Measurements from ENCODE around the gene SMARCA4. TPM values are rescaled to one million over a fixed set of nuclear protein-coding genes. Genes with fewer than 3 reads are reported as not detected.
"Not testable (repeated sequence)": the region's sequence is repeated elsewhere in the genome, so short reads cannot be mapped to it uniquely, and the experiment has no call there.

The SMARCA4 gene
- polyA plus RNA-seq, 1 experiment = 41.6 TPM

DNA sequence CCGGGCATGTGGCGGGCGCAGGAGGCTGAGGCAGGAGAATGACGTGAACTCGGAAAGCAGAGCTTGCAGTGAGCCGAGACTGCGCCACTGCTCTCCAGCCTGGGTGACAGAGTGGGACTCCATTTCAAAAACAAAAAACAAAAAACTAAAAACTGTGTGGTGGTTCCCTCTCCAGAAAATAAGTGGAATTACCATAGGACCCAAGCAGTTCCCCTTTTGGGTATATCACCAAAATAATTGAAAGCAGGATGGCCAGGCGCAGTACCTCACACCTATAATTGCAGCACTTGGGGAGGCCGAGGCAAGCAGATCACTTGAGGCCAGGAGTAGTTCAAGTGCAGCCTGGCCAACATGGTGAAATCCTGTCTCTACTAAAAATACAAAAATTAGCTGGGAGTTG lies 112.7 kb downstream of the SMARCA4 start:
- ChIA-PET CTCF (no interaction called here), POLR2A (no interaction called here)
- no peak overlapping the region for H3K4me3 ChIP-seq (ENCODE audit: low read depth, low read length)
- TF ChIP-seq CTCF (IDR thresholded peaks at IDR 0.05; ENCODE audit: low read depth, low read length) = no peak
- DNase-seq (ENCODE audit: low read depth, low spot score) = no peak
- H3K9me3 ChIP-seq (ENCODE audit: control insufficient read depth, insufficient read depth, low read length) = no peaks in the 10 kb centered on the region
- no peak overlapping the region for H3K27ac ChIP-seq (ENCODE audit: low read depth, low read length)
- no peaks in the 10 kb centered on the region for H3K27me3 ChIP-seq (ENCODE audit: control insufficient read depth, insufficient read depth, low read length)

DNA sequence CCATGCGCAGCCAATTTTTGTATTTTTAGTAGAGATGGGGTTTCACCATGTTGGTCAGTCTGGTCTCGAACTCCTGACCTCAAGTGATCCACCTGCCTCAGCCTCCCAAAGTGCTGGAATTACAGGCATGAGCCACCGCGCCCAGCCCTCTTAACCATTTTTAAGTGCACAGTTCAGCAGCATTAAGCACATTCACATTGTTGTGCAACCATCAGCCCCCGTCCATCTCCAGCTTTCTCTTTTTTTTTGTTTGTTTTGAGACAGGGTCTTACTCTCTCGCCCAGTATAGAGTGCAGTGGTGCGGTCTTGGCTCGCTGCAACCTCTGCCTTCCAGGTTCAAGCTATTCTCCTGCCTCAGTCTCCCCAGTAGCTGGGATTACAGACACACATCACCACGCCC lies 116.0 kb downstream of the SMARCA4 start:
- DNase-seq (ENCODE audit: low read depth, low spot score); H3K9me3 ChIP-seq (ENCODE audit: control insufficient read depth, insufficient read depth, low read length); H3K27ac ChIP-seq (ENCODE audit: low read depth, low read length); POLR2A ChIA-PET; H3K27me3 ChIP-seq (ENCODE audit: control insufficient read depth, insufficient read depth, low read length); H3K4me3 ChIP-seq (ENCODE audit: low read depth, low read length): not testable (repeated sequence)
- CTCF ChIA-PET = interaction anchor here (1.2 kb wide), 1 partner anchor 41 kb away, joined by 5 read pairs; no protein-coding TSS in a partner anchor

DNA sequence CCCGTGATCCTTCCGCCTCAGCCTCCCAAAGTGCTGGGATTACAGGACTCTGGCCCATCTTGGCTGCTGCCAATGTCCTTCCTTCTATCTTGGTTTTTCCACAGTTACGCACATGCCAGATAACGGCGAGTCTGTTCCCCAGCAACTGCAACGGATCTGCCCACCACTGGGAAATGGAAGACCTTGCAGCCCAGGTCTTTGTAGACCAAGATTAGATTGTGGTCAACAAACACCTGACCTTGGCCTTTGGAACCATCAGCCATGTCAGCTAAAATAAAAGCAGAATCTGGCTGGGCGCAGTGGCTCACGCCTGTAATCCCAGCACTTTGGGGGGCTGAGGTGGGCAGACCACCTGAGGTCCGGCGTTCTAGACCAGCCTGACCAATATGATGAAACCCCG lies 118.1 kb downstream of the SMARCA4 start:
- no peak for TF ChIP-seq CTCF (IDR thresholded peaks at IDR 0.05; ENCODE audit: low read depth, low read length)
- no peak overlapping the region for H3K27ac ChIP-seq (ENCODE audit: low read depth, low read length)
- ChIA-PET POLR2A (no interaction called here), CTCF (no interaction called here)
- H3K9me3 ChIP-seq (ENCODE audit: control insufficient read depth, insufficient read depth, low read length) = no peaks in the 10 kb centered on the region
- no peaks in the 10 kb centered on the region for H3K27me3 ChIP-seq (ENCODE audit: control insufficient read depth, insufficient read depth, low read length)
- H3K4me3 ChIP-seq (ENCODE audit: low read depth, low read length) = no peak overlapping the region
- no peak for DNase-seq (ENCODE audit: low read depth, low spot score)

DNA sequence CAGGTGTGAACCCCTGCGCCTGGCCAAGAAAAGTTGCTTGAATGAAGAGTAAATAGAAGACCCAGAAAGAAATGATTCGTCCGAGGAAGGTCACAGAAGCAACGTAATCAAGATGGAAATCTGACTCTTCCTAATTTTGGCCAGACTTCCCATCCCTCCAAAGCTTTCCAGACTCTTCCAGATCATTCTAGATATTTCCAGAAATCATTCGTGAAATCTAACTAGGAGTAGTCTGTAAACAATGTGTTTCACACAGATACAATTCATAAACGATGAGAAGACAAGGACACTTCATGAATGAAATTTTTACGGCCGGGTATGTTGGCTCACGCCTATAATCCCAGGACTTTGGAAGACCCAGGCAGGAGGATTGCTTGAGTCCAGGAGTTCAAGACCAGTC lies 119.2 kb downstream of the SMARCA4 start:
- no peak for DNase-seq (ENCODE audit: low read depth, low spot score)
- POLR2A ChIA-PET = interaction anchor here (0.6 kb wide), 1 partner anchor 402 kb away, joined by 5 read pairs; no protein-coding TSS in a partner anchor
- no peak for TF ChIP-seq CTCF (IDR thresholded peaks at IDR 0.05; ENCODE audit: low read depth, low read length)
- no peaks in the 10 kb centered on the region for H3K9me3 ChIP-seq (ENCODE audit: control insufficient read depth, insufficient read depth, low read length)
- CTCF ChIA-PET = interaction anchor here (0.6 kb wide), 2 partner anchors 9 to 143 kb away, joined by 3 to 8 read pairs; no protein-coding TSS in a partner anchor
- H3K27ac ChIP-seq (ENCODE audit: low read depth, low read length) = no peak overlapping the region
- no peaks in the 10 kb centered on the region for H3K27me3 ChIP-seq (ENCODE audit: control insufficient read depth, insufficient read depth, low read length)
- H3K4me3 ChIP-seq (ENCODE audit: low read depth, low read length) = no peak overlapping the region

DNA sequence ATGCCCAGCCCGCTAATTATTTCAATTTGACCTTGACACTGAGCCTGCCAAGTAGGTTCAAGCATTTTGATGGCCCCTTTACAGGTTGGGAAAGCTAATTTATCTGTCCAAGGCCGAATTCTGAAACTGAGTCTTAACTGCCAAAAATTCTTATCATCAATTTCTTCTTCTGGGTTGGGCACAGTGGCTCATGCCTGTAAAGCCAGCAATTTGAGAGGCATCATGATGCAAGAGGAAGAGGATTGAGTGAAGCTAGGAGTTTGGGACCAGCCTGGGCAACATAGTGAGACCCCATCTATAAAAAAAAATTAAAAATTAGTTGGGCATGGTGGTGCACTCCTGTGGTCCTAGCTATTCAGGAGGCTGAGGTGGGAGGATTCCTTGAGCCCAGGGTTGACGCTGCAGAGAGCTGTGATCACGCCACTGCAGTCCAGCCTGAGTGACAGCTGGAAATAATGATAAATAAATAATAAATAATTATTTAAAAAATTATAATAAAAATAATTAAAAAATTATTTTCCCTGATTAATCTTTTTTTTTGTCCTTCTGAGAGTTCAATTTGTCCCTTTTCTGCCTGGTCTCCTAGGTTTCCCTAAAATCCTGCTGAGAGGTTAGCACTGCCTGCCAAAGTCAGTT lies 127.2 kb downstream of the SMARCA4 start:
- no peak for DNase-seq (ENCODE audit: low read depth, low spot score)
- CTCF ChIA-PET = interaction anchor here (1.6 to 2.1 kb wide), 2 partner anchors 38 to 152 kb away, joined by 4 to 7 read pairs; no protein-coding TSS in a partner anchor
- POLR2A ChIA-PET = interaction anchor here (0.5 to 0.7 kb wide), 2 partner anchors 12 to 13 kb away, joined by 4 to 5 read pairs; no protein-coding TSS in a partner anchor
- no peak overlapping the region for H3K4me3 ChIP-seq (ENCODE audit: low read depth, low read length)
- H3K27me3 ChIP-seq (ENCODE audit: control insufficient read depth, insufficient read depth, low read length) = no peaks in the 10 kb centered on the region
- TF ChIP-seq CTCF (IDR thresholded peaks at IDR 0.05; ENCODE audit: low read depth, low read length) = no peak
- H3K9me3 ChIP-seq (ENCODE audit: control insufficient read depth, insufficient read depth, low read length) = no peaks in the 10 kb centered on the region; the same call in 1 of the 2 replicates
- peak overlapping the region; percentile 70 for H3K27ac ChIP-seq (ENCODE audit: low read depth, low read length)

All from AG04450 (cell line).